Activated B cell treated with CpG ODN at 0.5 μM for 24 hours (primary cell): ENCODE data around the gene ZNF282. TPM values are rescaled to one million over a fixed set of nuclear protein-coding genes. Genes with fewer than 3 reads are reported as not detected.

Experiments
- ATAC-seq: fragments of 200-7000 bp; cut with Tn5 transposase; one replicate; pipeline ENCODE4 v1.10.0; 2021; ENCODE audit warnings: low read depth, mild to moderate bottlenecking, moderate library complexity
- CTCF ChIA-PET: fragments of 350-600 bp; sonication (Branson Sonifier 250); formaldehyde crosslinking; loops from one replicate; lab custom pipeline; 2021; ENCODE audit warnings: antibody characterized with exemption; lab: Charles Lee
- POLR2A ChIA-PET: fragments of 350-600 bp; sonication (Branson Sonifier 250); formaldehyde crosslinking; loops from one replicate; lab custom pipeline; 2021; ENCODE audit warnings: antibody characterized with exemption; lab: Charles Lee
- DNase-seq: peaks from one replicate; pipeline ENCODE4 v3.0.0; 2022
- H3K27ac Mint-ChIP-seq: one replicate; pipeline ENCODE4 v1.8.0; 2020; ENCODE audit warnings: mixed read lengths
- H3K27me3 Mint-ChIP-seq: one replicate; pipeline ENCODE4 v1.8.0; 2021; ENCODE audit warnings: mixed read lengths
- H3K36me3 Mint-ChIP-seq: one replicate; pipeline ENCODE4 v1.8.0; 2021; ENCODE audit warnings: low read depth, mixed read lengths
- H3K4me1 Mint-ChIP-seq: one replicate; pipeline ENCODE4 v1.8.0; 2021; ENCODE audit warnings: mixed read lengths
- H3K4me3 Mint-ChIP-seq: one replicate; pipeline ENCODE4 v1.8.0; 2020; ENCODE audit warnings: mild to moderate bottlenecking, mixed read lengths
- H3K9me3 Mint-ChIP-seq: one replicate; pipeline ENCODE4 v1.8.0; 2020; ENCODE audit warnings: mixed read lengths
- CTCF ChIP-seq: fragments of 200-600 bp; IDR thresholded peaks from one replicate; pipeline ENCODE4 v1.8.0; 2022; ENCODE audit warnings: antibody characterized with exemption, mild to moderate bottlenecking
- intact Hi-C: fragments of 100-400 bp; cut with micrococcal nuclease; formaldehyde crosslinking; loops from one replicate; pipeline ENCODE4 v1.15.1; 2024
- total RNA-seq: library from RNA; stranded (reverse); gene quantifications from 2 replicates; pipeline ENCODE4 v1.2.3, GENCODE V29; 2022

Gene ZNF282
- total RNA-seq, 1 donor from 2014 or later, result 21.7 TPM

DNA sequence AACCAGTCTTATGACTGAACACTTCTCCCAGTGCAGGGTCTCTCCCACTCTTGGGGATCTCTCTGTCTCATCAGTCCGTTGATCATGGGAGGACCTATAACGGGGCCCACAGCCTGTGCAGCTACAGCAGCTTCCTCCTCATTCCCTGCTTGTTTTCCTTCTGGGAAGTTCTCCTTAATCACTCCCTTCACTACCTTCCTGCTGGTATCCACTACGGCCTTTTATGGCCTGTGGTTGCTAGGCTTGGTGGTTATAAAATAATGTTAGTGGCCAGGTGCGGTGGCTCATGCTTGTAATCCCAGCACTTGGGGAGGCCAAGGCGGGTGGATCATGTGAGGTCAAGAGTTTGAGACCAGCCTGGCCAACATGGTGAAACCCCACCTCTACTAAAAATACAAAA, 3.5 kb upstream of the ZNF282 start:
- Mint-ChIP-seq H3K4me3 (peak overlapping the region; percentile 83), H3K4me1 (peaks cover 23% of the 10 kb centered on the region), H3K9me3 (no peaks in the 10 kb centered on the region), H3K27ac (no peak overlapping the region), H3K36me3 (peaks cover 5% of the 10 kb centered on the region), H3K27me3 (no peaks in the 10 kb centered on the region)
- ChIA-PET POLR2A (no interaction called here), CTCF (no interaction called here)
- ATAC-seq (no peak), DNase-seq (no peak)
- intact Hi-C loops, result no loop called here
- no peak for TF ChIP-seq CTCF

GRCh38 chr7:149194799-149195179, 557 bp upstream of the ZNF282 start:
- no peak for TF ChIP-seq CTCF
- Mint-ChIP-seq H3K27ac (no peak overlapping the region), H3K9me3 (no peaks in the 10 kb centered on the region), H3K4me3 (peak overlapping the region; percentile 87), H3K27me3 (no peaks in the 10 kb centered on the region), H3K36me3 (peaks cover 21% of the 10 kb centered on the region), H3K4me1 (peaks cover 31% of the 10 kb centered on the region)
- DNase-seq (no peak), ATAC-seq (no peak)
- ChIA-PET CTCF (interaction anchor here (0.6 to 2.1 kb wide), 7 partner anchors 14 to 261 kb away, joined by 3 to 8 read pairs (median 4); partner anchors contain the start of genes ZNF398 and ZNF425), POLR2A (interaction anchor here (1.4 to 2.0 kb wide), 4 partner anchors 48 to 228 kb away, joined by 7 to 10 read pairs (median 8); partner anchors contain the start of genes ZNF398, ZNF425 and ZNF783)
- intact Hi-C loops, result loop anchor here (2.0 to 5.0 kb wide), 4 partner anchors 44 to 228 kb away; partner anchors contain the start of genes PDIA4, ZNF212 and ZNF783

GRCh38 chr7:149196151-149196704, 882 bp downstream of the ZNF282 start:
- peaks cover 26% of the 10 kb centered on the region for H3K4me1 Mint-ChIP-seq
- H3K27ac Mint-ChIP-seq, result peak overlapping the region; percentile 47
- H3K9me3 Mint-ChIP-seq, result no peaks in the 10 kb centered on the region
- TF ChIP-seq CTCF, result no peak
- ChIA-PET POLR2A (interaction anchor here (0.5 to 2.0 kb wide), 4 partner anchors 49 to 75 kb away, joined by 3 to 10 read pairs (median 8); partner anchors contain the start of genes ZNF398, ZNF425 and ZNF783), CTCF (interaction anchor here (1.6 to 2.1 kb wide), 3 partner anchors 14 to 88 kb away, joined by 3 to 8 read pairs (median 5); partner anchors contain the start of gene ZNF425)
- ATAC-seq, result no peak
- intact Hi-C loops, result loop anchor here (1.0 to 5.0 kb wide), 2 partner anchors 49 to 226 kb away; partner anchors contain the start of gene ZNF398
- H3K36me3 Mint-ChIP-seq, result peaks cover 32% of the 10 kb centered on the region
- no peaks in the 10 kb centered on the region for H3K27me3 Mint-ChIP-seq
- H3K4me3 Mint-ChIP-seq, result peak overlapping the region; percentile 89
- DNase-seq, result peak; percentile 31

DNA sequence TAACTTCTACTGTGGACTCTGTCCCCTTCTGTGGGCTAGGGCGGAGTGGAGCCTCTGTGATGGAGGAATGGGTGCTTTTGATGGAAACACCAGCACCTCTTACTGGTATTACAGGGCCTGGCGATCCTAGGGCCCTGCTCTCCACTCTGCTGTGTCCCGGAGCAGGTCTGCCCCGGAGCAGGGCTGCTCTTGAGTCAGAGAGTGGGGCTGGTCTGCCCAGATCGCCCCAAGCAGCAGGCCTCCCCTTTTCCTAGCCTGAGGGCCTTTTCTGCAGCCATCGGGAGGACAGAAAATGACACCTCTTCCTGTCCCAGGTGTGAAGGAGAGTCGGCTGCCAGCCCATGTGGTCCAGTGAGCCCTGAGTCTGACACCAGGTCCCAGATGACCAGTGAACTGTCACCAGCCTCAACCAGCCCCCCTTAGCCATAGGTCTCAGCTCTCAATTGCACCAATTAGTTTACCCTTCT, 1.4 kb downstream of the ZNF282 start:
- ATAC-seq (no peak), DNase-seq (no peak)
- TF ChIP-seq CTCF, result no peak
- Mint-ChIP-seq H3K9me3 (no peaks in the 10 kb centered on the region), H3K36me3 (peaks cover 35% of the 10 kb centered on the region), H3K27ac (peak overlapping the region; percentile 47), H3K4me3 (peak overlapping the region; percentile 89), H3K27me3 (no peaks in the 10 kb centered on the region), H3K4me1 (peaks cover 23% of the 10 kb centered on the region)
- ChIA-PET POLR2A (no interaction called here), CTCF (interaction anchor here (1.6 kb wide), 1 partner anchor 13 kb away, joined by 3 read pairs; no protein-coding TSS in a partner anchor)
- intact Hi-C loops, result loop anchor here (1.0 to 5.0 kb wide), 2 partner anchors 49 to 226 kb away; partner anchors contain the start of gene ZNF398

GRCh38 chr7:149197675-149198074, 2.3 kb downstream of the ZNF282 start:
- DNase-seq, result no peak
- Mint-ChIP-seq H3K4me3 (no peak overlapping the region), H3K9me3 (no peaks in the 10 kb centered on the region), H3K27me3 (no peaks in the 10 kb centered on the region), H3K36me3 (peaks cover 39% of the 10 kb centered on the region), H3K27ac (no peak overlapping the region), H3K4me1 (peaks cover 21% of the 10 kb centered on the region)
- ChIA-PET POLR2A (interaction anchor here (0.5 kb wide), 1 partner anchor 64 kb away, joined by 8 read pairs; no protein-coding TSS in a partner anchor), CTCF (interaction anchor here (0.7 kb wide), 1 partner anchor 42 kb away, joined by 3 read pairs; the partner anchor contains the start of gene ZNF212)
- TF ChIP-seq CTCF, result no peak
- intact Hi-C loops, result loop anchor here (5.0 kb wide), 1 partner anchor 225 kb away; no protein-coding TSS in a partner anchor
- no peak for ATAC-seq
